Measurements from ENCODE around the gene PCNX2.

GRCh38 chr1:233140974-233141373 lies 154.6 kb downstream of the PCNX2 start:
- TF ChIP-seq CTCF (optimal IDR thresholded peaks at IDR 0.05 in 1 of 3, IDR thresholded peaks at IDR 0.05 in 1 of 3, conservative IDR thresholded peaks at IDR 0.05 in 1 of 3; ENCODE audit: extremely low read depth in 1 of 3, insufficient read depth in 2 of 3, low read length in 3 of 3), result no peak
- TF ChIP-seq EZH2 (IDR thresholded peaks at IDR 0.05; ENCODE audit: low read length), result no peak
